HL-60 (cell line): ENCODE data around the gene STXBP4.

Source experiments
- CTCF ChIP-seq: IDR thresholded peaks from one replicate; pipeline ENCODE4 v1.5.1; 2011; ENCODE audit warnings: low read length, control low read depth, inconsistent platforms; ENCODE audit not compliant: insufficient read depth
- GABPA ChIP-seq: IDR thresholded peaks from 2 replicates; pipeline ENCODE4 v1.6.1; 2012; ENCODE audit warnings: low read depth
- REST ChIP-seq: IDR thresholded peaks from 2 replicates; pipeline ENCODE4 v1.6.1; 2012; ENCODE audit warnings: low read depth; ENCODE audit not compliant: insufficient replicate concordance

- no peak for TF ChIP-seq CTCF
- TF ChIP-seq GABPA, result no peak
- TF ChIP-seq REST, result no peak
Measured at GRCh38 chr17:55068862-55069811, 100.6 kb downstream of the STXBP4 start.
